HG03442 (cell line): Measurements from ENCODE around the gene LAMB4.

Source experiments
- ATAC-seq: cut with Tn5 transposase; IDR thresholded peaks from one replicate; pipeline ENCODE4 v1.9.1; 2021; ENCODE audit warnings: mild to moderate bottlenecking, moderate library complexity; ENCODE audit not compliant: unreplicated experiment

LAMB4 gene

DNA sequence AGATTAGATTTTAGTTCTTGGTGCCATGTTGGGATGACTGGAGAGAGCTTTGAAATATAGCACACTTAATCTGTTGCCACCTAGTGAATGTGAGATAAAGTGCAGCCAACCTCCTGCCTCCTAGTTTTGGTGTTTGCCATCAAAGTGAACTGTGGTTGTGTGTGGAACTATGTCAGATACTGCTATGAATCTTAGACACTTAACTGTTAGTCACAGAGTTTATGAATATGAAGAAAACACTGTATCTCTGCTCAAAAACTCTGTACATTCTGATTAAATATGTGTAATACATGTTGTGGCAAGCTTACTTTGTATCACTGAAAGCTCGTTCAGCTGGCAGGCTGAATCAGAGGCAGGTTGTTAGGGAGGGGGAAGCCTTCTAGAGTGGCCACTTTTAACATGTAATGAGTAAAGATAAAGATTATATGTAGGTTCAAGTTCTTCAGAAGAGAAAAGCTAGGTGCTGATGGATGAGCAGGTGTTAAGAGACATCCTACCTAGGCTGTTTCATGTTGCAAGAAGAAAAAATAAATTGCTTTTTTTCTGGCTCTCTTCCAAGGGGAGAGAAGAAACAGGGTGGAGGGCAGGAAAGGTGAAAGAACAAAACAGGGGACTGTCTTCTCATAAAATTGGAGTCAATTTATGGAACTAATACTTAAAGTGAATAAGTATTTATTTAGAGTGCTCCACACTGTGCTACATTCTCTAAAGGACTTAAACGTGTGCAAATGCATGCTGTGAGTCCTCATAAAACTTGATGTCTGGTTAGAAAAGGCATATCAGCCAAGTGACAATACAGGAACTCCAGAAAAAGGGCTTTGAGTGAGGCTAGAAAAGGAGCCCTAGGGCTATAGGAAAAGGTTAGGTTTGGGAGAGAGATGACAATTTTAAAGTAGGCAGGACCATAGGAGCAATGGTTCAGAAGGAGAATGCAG is 113.1 kb downstream of the LAMB4 start:
- peak; percentile 58 for ATAC-seq

DNA sequence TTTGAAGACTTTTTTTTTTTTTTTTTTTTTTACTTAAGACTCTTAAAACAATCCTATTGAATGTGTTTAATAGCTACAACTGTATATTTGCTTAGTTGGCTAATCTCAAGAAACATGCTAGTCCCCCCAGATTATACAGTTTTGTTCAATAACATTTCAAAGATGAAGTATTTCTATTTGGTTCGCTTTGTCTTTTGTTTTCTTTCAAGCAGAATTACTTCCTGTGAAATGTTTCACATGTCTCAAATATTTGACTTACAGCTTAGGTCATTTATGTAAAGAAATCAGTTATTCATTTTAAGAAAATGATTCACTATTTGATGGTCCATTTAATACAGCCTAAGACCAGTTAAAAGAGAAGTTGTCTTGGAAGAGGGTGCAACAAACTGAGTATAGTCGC is 114.4 kb downstream of the LAMB4 start:
- no peak for ATAC-seq

DNA sequence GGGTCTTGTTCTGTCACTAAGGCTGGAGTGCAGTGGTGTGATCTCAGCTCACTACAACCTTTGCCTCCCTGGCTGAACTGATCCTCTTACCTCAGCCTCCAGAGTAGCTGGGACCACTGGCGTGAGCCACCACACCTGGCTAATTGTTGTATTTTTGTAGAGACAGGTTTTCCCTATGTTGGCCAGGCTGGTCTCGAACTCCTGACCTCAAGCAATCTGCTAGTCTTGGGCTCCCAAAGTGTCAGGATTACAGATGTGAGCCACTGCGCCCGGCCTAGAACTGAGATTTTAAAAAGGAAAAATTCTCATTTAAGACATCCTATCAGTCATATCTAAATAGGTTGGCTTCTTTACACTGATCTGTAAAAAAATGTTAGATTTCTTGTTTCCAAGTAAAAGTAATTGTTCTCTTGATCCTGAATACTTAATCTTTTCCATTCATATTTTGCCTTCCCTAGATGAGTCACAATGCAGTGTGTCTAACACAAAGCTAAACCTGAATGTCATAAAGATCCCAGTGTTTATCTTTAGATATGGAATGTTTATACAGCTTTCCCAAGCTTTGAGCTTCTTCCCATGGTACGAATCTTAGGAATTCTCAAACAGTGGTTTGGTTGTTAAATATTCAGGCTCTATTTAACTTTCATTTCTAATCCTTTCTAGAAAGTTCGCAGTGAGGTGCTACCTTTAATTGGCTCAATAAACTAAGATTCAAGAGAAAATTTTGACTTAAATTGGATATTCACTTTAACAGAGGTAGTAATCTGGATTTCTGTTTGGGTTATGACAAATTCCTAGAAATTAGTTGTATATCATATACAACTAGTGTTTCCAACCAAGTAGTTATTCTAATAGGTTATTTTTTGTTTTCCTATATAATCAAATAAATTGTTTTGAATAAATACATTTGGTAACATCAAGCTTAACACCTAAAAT is 115.1 kb downstream of the LAMB4 start:
- ATAC-seq, result no peak

DNA sequence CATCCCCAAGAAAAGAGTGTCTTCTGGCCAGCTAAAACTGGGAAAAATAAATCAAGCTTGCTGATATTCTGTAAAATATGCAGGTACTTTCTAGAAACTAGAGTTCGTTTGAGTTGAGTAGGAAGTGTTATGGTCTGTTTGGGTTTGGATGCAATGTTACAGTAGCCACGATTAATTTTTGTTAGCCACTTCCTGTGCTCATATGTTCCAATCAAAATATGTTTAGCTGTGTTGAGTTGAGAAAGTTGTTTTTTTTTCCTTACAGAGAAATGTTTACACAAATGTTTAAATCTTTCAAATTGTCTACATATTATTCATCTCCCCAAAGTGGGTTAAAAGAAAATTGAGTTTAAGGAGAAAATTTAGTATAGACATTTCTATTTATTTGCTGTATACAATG is 115.9 kb downstream of the LAMB4 start:
- no peak for ATAC-seq

DNA sequence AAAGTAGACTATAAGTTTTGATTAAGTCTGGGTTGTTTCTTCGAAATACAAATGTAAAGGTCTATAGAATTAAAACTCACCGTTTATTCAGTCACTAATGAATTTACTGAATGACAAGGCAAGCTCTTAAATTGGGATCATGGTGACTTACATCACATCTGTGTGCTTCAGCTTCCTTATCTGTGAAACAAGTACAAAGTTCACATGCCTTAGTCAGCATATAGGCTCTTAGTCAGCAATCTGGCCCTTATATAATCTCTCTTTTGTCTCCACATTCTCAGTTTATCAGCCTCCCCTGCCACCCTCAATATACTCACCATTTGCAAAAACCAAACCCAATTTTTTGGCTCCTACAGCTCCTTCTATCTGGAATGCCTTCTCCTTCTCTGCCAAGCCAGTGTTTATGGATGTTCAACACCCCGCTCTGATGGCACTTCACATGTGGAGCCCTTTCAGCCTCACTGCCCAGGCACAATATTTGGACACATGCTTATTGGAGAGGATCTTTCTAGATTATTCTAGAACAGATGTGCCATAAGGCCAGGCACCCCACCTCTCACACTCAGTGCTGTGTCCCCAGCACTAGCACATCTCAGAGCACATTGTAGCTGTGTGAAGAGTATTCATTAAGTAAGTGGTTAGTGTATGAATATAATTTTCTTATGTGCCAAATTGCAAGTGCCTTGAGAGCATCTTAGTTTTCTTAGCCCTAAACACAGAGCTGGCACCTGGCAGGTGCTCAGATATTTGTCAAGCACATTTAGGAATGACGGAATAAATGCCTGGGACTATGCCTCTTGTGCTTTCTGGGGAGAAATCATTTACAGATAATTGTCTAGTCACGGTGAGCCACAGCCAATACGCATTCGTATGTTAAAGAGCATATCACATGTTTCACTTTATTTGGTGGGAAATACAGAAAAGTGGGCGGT is 117.4 kb downstream of the LAMB4 start:
- ATAC-seq, result no peak

DNA sequence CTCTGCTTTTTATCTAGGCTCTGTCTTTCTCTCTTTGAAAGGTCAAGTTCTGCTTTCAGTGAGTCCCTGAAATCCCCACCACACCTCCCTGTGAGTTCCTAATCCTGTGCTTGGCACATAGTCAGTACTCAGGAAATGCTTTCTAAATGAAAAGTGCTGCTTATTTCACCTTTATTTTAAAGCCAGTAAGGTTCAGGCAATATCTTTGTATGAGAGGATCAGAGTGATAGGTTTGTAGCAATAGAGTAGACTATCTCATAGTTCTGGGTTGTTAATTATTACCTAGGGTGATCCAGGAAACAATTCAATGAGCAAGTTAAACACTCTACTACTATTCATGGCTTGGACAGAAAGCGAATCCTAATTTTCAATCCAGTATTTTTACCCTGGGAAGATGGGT is 119.8 kb downstream of the LAMB4 start:
- no peak for ATAC-seq

DNA sequence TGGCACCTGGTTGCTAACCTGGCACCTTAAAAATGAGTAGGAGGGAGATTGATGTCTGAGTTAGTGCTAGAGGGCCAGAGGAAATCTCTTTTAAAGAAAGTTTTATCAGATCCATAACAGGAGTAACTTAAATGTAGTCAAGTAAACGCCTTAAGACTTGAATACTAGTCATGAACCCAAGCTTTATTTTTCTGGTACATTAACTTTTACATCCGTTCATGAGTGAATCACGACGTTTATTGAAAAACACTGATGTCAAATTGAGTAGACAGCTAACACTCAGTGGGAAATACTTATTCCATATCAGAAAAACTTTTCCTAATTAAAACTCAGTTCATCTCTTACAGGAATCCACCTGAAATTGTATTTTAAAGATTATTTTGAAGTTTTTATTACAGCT is 120.3 kb downstream of the LAMB4 start:
- no peak for ATAC-seq

DNA sequence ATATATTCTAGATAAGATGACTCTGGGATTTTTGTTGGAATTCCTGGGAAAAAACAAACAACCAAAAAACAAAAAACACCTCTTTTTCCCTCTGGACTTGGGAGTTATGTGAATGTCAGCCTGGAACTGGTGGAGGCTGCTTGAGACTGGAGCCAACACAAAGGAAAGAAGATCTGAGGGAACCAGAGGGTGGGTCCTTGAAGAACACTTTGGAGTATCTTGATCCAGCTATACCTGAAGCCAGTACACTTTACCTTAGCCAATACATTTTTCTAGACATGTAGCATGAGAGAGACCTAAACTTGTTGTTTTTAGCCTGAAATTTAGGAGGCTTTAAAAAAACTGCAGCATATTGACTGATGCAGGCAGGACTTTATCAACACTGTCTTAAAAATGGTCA is 121.3 kb downstream of the LAMB4 start:
- no peak for ATAC-seq

DNA sequence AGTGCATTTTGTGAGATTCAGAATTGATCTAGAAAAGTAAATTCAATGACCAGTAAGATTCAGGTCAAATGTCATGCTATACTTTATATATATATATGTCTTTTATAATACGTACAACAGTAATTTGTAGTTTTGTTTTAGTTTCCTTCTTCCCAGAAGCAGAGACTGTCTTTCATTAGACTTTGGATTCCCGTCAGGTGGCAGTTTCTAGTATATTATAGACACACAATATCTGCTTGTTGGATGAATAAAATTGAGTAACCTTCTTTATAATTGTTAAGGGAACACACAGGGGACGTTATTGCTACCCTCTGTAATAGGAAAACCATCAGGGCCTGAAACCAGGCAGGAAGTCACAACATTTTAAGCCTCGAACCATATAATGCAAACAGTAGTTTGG is 121.9 kb downstream of the LAMB4 start:
- no peak for ATAC-seq

DNA sequence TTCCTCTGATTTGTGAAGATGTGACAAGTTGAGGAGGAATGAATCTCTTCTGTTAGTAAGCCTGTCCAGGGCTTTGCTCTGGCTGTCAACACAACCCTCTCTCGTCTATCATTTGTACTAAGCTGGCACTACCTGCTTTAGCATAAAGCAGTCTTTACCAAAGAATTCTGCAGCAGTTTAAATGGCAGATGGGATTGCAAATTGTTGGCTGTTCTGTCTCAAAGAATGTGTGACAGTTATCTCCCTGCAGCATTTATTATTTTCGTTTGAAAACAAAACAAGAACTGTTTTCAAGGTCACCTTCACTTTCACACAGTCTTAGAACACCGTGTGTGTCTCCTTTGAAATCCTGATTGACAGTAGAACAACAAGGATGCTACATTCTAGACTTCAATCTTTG is 122.4 kb downstream of the LAMB4 start:
- ATAC-seq, result no peak

DNA sequence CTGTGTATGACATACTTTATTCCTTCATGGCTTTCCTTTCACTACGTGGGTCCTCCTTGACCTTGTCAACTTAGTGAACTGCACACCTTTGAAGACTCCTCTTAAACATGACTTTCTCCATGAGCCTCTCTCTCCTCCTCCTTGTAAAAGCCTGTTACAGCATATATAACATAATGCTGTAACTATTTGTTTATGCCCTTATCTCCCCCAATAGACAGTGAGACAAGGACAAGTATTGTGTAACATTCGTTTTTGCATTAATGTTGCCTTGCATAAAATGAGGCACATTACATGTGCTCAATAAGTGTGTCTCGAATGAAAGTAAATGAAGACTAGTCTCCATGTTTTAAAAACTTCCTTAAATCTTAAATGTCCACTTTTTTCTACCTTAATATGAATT is 122.9 kb downstream of the LAMB4 start:
- ATAC-seq, result no peak

DNA sequence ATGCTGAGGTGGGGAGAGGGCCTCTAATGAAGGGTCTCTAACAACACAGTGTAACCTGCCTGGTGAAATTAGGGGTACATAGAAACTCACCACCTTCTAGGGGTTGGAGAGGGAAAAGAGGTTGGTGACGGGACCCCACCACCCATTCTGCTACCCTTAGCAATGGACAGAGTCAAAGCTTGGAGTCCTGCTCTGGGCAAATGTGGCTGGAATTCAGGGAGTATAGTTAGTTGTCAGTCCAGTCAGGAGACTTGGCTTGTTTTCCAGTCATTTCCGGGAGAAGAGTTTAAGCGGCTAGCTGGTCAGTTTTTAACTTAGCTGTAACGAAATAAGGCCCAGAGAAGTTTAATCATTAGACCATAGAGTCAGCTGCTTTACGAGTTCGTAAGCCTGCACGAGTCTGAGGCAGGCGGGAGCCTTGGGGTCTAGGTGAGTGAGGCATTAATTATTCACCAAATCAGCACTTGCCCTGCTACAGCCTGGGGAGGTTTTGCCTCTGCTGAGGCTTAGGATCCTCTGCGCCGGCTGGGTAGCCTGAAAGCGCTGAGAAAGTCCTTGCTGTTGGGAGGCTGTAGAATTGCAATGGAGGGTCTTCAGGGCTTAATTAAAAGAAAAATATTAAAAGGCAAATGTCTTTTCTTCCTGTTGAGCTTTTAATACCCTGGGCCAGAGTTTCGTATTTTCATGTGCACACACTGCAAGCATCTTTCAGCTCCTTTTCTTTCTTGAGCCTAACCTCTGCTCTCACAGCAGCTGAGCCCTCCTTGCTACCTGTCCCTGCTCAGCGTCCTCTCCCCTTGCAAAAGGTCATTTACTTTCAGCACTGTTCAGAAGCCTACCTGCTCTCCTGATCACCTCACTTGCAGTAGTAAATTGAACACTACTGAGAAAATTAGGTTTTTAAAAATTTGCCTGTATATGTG is 125.7 kb downstream of the LAMB4 start:
- no peak for ATAC-seq

DNA sequence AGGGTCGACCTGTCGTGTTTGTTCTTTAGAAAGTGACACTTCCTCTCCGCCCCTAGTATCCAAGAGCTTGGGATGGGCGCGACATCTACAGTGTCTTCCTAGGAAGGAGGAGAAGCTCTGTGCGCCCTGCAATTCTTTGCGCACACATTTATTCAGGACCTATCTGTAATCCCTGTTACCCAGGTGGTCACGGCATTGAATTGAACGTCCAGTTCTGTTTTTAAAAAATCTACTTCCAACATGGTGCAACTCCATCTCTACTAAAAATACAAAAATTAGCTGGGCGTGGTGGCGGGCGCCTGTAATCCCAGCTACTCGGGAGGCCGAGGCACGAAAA is 126.6 kb downstream of the LAMB4 start:
- ATAC-seq, result no peak

DNA sequence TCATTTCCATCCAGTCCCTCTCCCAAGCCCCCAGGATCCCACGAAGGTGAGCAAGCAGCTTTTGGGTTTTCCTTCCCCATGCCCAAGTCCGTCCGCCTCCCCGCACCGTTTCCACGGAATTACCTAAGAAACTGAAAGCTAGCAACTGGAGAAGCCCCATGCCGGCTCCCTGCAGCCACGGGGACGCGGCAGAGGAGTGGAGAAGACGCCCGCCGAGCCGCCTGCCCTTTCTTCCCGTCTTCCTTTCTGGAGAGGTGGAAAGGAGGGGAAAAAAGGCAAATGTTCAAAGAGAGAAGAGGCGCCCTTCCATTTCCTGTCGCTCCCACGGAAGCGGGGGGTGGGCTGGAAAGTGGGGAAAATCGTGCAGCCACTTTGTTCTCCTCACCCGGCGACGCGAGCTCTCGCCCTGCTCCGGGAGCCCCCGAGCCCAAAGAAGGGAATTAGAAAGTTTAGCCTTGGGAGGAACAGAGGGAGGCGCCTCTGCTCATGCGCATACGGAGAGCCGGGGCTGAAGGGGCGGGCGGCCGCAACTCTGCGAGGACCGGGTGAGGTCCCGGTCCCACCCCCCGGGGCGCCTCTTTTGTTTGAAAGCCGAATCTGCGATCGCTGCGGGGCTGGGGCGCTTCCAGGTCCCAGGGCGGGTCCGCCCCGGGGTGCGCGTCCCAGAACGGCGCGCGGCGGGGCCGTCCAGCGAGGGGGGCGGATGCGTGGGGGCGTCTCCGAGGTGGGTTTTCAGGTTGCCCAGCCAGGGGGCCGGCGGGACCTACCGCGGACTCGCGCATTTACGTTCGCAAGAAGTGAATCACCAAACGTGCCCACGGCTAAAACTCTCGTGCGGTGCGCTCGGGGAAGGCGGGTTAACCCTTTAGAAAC is 127.2 kb downstream of the LAMB4 start, which contains the start of gene LAMB1:
Gene LAMB1, minus strand, starts transcription at position 436 of the 873 bp plus-strand sequence. Its CDS starts 276 bp downstream, at position 160.
- ATAC-seq, result no peak

DNA sequence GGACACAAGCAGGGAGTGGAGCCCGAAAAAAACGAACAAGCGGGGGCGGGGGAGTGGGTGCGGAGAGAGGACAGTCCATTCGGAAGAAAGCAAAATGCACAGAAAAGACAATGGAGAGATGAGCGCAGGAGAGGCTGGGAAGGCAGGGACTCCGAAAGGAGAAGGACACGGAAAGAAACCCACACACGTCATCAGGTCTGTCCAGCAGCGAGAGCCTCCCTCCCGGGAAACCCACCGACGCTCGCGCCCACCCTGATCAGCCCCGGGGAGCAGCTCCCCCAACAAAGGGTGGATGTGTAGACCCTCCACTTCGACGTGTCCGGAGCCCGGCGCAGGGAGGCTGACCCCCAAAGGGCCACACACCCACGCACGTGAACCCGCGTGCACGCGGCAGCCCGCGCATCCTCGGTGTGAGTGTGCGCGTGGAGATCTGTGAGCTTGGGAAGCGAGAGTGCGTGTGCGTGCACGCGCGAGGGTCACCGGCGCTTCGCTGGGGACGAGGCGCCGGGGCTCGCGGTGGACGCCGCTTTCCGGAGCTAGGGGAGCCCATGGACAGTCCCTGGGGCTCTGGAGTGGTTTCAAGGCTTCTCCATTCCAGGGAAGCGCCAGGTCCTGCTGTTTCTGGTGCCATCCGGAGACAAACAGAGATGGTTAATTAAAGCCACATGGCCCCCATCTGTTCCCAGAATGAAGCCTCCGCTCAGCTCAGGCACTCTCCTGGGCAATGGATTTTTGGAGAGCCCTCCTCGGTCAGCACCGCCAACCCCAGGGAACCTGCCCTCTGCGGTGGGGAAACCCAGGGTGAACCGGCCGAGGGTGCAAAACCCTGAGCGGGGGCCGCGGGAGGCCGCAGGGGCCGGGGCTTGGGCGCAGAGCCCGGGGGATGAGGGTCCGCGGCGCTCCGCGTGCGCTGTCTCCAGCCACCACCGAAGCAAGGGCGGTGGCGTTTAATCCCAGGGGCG is 128.1 kb downstream of the LAMB4 start:
- no peak for ATAC-seq

DNA sequence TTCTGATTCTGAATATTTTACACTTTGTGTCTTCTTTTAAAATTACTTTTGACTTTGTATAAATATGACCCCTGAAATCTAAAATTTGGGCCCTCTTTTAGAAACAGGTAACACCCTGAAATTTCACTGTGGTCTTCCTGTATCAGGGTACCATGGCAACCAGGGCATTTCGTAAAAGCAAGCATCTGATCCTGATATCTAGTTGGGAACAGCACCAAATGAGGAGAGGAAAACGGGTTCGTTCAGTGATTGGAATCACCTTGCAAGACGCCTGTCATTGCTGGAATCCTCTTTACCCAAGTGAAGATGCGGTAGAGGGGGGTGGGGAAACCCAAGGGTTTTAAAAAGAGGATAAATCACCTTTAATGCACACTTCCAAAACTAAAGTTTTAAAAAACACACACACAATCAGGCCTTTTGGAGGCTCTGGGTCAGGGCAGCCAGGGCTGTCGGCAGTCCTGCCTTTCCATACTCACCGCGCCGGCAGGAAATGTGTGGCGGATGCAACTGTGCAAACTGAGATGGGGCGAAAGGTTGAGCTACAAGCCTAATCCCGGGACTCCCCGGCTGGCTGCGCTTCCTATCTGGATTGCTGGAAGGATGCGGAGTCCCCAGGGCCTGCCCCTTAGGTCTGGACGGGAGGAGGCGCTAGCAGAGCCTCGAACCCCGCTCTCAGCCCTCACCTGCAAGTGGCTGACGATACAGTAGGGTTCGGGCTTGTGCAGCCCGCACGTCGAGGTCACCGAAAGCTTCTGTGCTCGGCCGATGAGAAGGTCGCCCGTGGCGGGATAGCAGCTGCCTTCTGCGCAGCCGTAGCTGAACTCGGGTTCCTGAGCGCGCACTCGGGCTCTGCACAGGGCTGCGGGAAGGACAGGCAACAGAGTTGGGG is 129.0 kb downstream of the LAMB4 start:
- no peak for ATAC-seq
